NCI-H128 (cell line): ENCODE data around the gene FNDC3B.
"Not testable (repeated sequence)": the region's sequence is repeated elsewhere in the genome, so short reads cannot be mapped to it uniquely, and the experiment has no call there.

ENCODE experiments used
- DNase-seq: peaks from one replicate; lab custom pipeline; 2025; ENCODE audit not compliant: unreplicated experiment; lab: John Stamatoyannopoulos, UW

Gene FNDC3B

GRCh38 chr3:172030181-172030580, 9.2 kb upstream of the FNDC3B start:
- DNase-seq: no peak

DNA sequence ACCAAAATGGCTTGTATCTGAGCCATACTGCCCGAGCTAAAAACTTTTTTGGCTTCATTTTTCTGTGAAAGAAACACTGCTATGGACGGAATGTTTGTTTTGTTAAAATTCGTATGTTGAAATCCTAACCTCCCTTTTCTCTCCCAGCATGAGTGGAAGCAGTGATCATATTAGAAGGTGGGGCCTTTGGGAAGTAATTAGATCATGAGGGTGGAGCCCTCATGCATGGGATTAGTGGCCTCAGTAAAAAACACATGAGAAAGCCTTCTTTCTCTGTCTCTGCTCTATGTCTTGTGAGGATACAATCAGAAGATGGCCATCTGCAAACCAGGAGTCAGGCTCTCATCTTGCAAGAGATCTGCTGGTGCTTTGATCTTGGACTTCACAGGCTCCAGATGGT, 7.4 kb upstream of the FNDC3B start:
- DNase-seq: no peak

DNA sequence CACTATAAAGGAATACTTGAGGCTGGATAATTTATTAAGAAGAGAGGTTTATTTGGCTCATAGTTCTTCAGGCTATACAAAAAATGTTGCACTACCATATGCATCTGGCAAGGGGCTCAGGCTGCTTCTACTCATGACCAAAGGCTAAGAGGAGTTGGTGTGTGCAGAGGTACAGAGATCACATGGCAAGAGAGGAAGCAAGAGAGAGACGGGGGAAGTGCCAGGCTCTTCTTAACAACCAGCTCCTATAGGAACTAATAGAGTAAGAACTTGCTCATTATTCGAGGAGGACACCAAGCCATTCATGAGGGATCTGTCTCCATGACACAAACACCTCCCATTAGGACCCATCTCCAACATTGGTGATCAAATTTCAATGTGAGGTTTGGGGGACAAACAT, 6.0 kb upstream of the FNDC3B start:
- DNase-seq: no peak

DNA sequence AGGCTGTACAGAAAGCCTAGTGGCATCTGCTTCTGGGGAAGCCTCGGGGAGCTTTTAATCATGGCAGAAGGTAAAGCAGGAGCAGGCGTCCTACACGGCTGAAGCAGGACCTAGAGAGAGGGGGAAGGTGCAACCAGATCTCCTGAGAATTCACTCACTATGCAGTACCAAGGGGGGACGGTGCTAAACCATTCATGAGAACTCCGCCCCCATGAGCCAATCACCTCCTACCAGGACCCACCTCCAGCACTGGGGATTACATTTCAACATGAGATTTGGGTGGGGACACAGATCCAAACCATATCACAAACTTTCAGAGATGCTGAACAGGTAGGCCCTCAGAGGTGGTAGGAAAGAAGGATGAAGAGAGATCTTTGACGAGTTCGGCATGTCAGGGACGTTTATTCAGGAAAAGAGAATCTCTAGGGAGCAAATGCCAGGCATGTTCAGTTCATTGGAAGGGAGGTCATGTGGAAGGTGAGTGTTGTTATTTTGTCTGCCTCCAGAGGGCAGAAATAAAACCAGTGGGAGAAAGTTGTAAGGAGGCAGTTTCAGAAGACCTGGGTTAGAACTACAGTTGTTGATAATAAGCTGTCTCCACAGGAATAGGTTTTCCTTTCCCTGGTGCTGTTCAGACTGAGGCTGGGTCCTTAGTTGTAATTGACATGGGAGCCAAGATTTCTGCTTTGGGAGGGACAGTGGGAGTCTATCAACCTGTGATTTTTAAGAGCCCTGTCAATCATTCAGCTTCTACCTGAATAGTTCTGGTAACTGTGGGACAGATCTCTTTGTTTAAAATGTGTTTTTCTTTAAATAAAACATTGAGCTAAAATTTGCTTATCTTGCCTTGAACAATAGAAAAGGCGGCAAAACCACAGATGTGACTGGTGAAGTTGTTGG, 4.3 kb upstream of the FNDC3B start:
- no peak for DNase-seq

DNA sequence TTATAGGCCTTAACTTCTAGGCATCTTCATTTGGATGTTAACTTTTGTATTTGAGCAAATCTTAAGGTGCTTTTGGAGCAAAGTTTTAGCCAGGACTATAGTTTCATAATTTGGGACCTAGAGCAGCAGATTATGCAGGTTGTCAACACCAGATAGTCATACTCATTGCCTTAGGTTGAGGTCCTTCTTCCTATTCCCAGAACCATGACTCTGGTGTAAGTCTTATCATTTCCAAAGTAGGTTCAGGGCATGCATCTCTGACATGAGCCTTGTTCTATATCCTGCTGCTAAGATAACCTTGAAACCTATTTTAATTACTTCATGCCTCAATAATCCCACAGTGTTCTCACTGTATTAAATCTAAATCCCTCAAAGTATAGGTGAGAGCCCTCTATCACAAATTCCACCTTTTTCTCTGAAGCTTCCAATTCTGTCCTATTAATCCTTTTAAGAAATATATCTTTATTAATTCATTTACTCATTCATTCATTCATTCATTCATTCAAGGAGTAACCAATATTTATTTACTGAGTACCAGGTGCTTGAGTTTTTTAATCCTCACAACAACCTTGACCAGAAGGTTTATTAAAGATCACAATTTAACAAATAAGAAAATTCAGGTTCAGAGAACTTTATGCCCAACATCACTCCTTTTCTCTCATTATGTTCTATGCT, 2.7 kb upstream of the FNDC3B start:
- DNase-seq: no peak

GRCh38 chr3:172038798-172039435, 461 bp upstream of the FNDC3B start:
- no peak for DNase-seq

DNA sequence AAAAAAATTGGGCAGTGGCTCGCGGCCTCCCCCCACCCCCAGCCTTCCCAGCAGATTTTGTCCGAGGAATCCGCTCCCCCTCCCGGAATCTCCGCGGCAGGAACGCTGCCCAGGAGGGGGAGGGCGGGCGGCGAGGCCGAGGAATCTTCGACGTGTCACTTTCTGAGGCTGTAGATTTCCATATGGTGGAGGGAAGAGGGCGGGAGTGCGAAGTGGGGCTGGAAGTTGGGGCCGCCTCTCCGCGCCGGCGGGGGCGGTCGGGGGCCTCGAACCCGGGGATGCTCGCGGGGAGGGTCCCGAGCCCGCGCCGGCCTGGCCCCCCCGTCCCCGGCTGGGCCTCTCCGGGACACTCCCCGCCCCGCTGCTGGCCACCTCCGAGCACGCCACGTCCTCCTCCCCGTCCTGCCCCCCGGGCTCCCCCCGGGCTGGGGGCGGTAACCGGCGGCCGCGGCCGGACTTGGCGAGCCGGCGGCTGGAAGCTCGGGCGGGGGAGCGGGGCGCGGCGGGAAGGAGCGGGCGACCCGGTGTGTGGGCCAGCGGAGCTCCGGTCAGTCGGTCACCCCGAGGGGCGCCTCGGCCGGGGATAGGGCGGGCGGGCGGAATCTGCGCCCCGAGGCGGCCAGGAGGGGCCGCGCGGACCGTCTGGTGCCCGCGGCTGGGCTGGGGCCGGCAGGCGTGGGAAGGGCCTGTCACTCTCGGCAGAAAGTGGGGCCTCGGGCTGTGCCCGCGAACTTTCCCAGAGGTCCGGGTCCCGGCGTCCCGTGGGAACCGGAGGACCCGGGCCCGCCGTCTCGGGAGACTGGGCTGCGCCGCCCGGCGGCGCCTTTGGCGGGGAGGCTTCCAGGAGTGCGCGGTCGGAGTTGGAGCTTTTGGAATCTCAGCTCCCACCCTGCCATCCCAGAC, 951 bp downstream of the FNDC3B start:
- no peak for DNase-seq

DNA sequence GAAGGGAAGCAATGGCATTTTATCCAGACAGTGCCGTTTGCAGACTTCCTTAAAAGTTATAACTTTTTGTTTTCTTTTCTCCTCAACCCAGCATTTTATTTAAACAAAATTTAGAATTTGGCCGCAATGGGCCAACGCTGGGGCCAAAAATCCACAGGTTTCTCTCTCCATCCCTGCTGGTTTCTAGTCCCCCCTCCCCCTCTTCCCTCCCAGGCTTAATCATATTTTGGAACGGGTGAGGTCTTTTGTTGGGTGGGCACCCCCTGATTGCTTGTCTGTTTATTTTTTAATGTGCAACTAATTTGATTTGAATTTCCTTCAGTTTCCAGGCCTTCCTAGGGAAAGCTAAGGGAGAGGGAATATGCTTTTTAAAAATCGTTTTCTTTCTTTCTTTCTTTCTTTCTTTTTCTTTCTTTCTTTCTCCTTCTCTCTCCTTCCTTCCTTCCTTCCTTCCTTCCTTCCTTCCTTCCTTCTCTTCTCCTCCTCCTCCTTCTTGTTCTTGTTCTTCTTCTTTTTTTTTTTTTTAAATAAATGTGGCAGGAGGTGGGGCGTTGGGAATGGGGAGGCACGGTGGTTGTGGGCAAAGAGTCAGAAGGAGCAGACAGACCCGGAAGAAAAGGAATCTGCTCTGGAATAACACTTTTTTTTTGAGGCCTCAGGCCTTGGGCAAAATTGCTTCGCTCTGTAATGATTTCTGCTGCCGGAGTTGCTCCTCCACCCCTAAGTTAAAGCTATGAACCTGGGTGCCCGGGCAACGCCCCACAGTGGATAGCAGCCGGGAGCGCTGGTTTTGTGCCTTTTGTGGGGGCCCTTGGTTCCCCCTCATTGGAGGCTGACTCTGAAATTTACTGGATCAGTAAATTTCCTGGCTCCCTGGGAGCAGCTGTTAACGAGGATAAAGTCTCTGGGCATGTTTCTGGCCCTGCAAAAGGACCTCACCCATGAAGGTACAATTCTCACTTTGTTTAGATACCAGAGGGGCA, 1.9 kb downstream of the FNDC3B start:
- no peak for DNase-seq

- no peak for DNase-seq
Observed at GRCh38 chr3:172042136-172042662, 2.8 kb downstream of the FNDC3B start.

DNA sequence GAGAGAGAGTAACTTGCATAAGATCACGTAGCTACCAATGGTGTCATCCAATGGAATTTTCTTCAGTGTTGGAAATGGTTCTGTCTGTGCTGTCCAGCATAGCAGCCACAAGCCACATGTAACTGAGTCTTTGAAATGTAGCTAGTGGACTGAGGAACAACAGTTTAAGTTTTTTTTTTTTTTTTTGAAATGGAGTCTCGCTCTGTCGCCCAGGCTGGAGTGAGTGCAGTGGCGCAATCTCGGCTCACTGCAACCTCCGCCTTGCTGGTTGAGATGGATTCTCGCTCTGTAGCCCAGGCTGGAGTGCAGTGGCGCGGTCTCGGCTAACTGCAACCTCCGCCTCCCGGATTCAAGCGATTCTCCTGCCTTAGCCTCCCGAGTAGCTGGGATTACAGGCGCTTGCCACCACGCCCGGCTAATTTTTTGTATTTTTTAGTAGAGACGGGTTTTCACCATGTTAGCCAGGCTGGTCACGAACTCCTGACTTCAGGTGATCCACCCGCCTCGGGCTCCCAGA, 3.3 kb downstream of the FNDC3B start:
- DNase-seq: not testable (repeated sequence)

- DNase-seq: no peak
Observed at GRCh38 chr3:172043233-172043632, 3.9 kb downstream of the FNDC3B start.

DNA sequence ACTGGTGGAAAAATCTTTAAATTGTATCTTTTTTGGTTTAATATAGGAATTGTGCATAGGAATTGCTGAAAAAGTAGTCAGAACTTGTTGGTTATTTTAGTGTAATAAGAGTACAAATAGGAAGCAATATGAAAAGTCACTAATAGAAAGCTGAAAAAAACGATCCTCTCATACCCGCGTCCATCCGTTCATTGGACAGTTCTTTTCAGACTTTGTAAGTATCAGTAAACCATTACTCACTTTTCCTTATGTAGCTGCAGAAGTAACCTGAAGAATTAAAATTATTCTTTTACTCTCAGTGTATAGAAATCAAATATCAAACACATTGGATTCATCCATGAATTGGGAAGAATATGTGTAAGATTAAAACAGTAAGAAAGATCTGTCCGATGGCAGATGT, 4.4 kb downstream of the FNDC3B start:
- no peak for DNase-seq

DNA sequence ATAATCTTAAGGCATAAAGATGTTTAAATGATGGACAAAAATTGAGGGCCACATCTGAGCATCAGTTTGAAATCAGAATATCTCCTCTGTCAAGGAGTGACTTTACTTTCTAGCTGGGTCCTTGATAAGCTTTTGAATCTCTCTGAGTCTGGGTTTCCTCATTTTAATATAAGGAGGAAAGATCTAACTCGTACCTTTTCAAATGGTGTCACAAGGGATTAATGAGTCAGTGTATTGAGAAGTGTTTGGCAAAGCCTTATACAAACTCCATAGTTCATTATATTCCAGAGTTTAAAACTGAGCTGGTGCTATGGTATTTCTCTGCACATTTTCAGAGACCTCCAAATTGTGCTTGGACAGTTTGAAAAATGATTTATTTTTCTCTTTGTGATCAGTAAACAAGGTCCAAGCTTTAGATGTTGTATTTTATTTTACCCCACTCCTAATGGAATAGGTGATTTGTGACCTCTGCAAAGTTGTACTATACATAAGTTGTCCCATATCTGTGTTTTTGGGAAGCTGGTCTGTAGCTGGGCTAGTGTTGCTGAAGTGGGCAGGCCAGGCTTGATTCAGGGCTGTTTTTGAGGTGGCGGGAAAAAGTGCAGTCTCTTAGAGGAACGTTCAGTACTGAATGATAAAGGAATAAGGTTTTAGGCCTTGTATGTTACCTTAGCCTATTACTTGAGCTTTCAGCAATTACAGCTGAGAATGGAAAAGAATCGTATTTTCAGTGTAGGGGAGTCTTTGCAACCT, 5.6 kb downstream of the FNDC3B start:
- no peak for DNase-seq

DNA sequence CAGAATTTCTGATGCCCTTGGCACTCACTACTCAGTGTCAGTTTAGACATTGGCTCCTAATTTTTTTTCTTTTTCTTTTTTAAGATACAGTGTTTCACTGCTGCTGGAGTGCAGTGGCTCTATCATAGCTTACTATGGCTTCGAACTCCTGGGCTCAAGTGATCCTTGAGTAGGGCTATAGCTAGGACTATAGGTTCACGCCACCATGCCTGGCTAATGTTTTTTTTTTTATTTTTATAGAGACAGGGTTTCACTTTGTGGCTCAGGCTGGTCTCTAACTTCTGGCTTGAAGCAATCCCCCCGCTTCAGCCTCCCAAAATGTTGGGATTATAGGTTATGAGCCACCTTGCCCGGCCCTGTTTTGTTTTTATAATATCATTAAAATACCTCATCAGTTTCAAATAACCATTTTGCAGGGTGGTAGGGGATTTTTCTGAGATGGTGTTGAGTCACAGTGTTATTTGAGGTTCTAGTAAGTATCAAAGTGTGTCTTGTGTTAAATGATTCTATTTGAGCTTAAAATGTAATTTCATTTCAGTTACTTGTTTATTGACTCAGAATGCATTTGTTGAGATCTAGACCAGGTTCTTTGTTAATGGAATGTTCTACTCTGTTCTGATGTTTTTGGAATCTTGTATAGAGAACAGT, 7.0 kb downstream of the FNDC3B start:
- no peak for DNase-seq

GRCh38 chr3:172047567-172048115, 8.3 kb downstream of the FNDC3B start:
- DNase-seq: no peak

- DNase-seq: no peak
Observed at GRCh38 chr3:172048599-172048998, 9.2 kb downstream of the FNDC3B start.

- DNase-seq: no peak
Observed at GRCh38 chr3:172051310-172051956, 12.1 kb downstream of the FNDC3B start.
